Measurements from ENCODE around the gene BHLHE41.

- TF ChIP-seq CTCF (conservative IDR thresholded peaks at IDR 0.05) (no peak), ZFX (IDR thresholded peaks at IDR 0.05) (no peak)
Measured at GRCh38 chr12:26090836-26091510, 33.9 kb downstream of the BHLHE41 start.

All from C4-2B (cell line).